ENCODE results near the gene PARPBP. TPM values are rescaled to one million over a fixed set of nuclear protein-coding genes. Genes with fewer than 3 reads are reported as not detected.
A peak's percentile ranks its signal among the peaks of the same experiment; 100 is the strongest.

Gene PARPBP
- total RNA-seq, 1 donor from 2014 or later, result 7.5 TPM

GRCh38 chr12:102095677-102096263 lies 24.2 kb upstream of the PARPBP start:
- Mint-ChIP-seq H3K4me1 (ENCODE audit: unreplicated experiment) (no peaks in the 10 kb centered on the region), H3K27ac (ENCODE audit: unreplicated experiment) (no peak overlapping the region), H3K4me3 (ENCODE audit: unreplicated experiment) (no peak overlapping the region), H3K9me3 (ENCODE audit: unreplicated experiment) (no peaks in the 10 kb centered on the region), H3K27me3 (ENCODE audit: unreplicated experiment) (no peaks in the 10 kb centered on the region), H3K36me3 (ENCODE audit: low read depth, unreplicated experiment) (no peaks in the 10 kb centered on the region)
- peak; percentile 31 for TF ChIP-seq CTCF (IDR thresholded peaks at IDR 0.05; ENCODE audit: unreplicated experiment)
- DNase-seq (ENCODE audit: low spot score), result no peak

- H3K4me3 Mint-ChIP-seq (ENCODE audit: unreplicated experiment), result no peak overlapping the region
- no peaks in the 10 kb centered on the region for H3K4me1 Mint-ChIP-seq (ENCODE audit: unreplicated experiment)
- DNase-seq (ENCODE audit: low spot score), result no peak
- no peaks in the 10 kb centered on the region for H3K9me3 Mint-ChIP-seq (ENCODE audit: unreplicated experiment)
- H3K27me3 Mint-ChIP-seq (ENCODE audit: unreplicated experiment), result no peaks in the 10 kb centered on the region
- no peak for TF ChIP-seq CTCF (IDR thresholded peaks at IDR 0.05; ENCODE audit: unreplicated experiment)
- no peaks in the 10 kb centered on the region for H3K36me3 Mint-ChIP-seq (ENCODE audit: low read depth, unreplicated experiment)
- no peak overlapping the region for H3K27ac Mint-ChIP-seq (ENCODE audit: unreplicated experiment)
These were observed 23.1 kb upstream of the PARPBP start for GRCh38 chr12:102096855-102097254.

GRCh38 chr12:102106905-102107304 lies 13.1 kb upstream of the PARPBP start:
- Mint-ChIP-seq H3K27me3 (ENCODE audit: unreplicated experiment) (peaks cover 1% of the 10 kb centered on the region), H3K9me3 (ENCODE audit: unreplicated experiment) (no peaks in the 10 kb centered on the region), H3K27ac (ENCODE audit: unreplicated experiment) (no peak overlapping the region), H3K4me3 (ENCODE audit: unreplicated experiment) (peak overlapping the region; percentile 48), H3K36me3 (ENCODE audit: low read depth, unreplicated experiment) (peaks cover 40% of the 10 kb centered on the region), H3K4me1 (ENCODE audit: unreplicated experiment) (no peaks in the 10 kb centered on the region)
- TF ChIP-seq CTCF (IDR thresholded peaks at IDR 0.05; ENCODE audit: unreplicated experiment), result no peak
- DNase-seq (ENCODE audit: low spot score), result no peak

GRCh38 chr12:102107970-102108369 lies 12.0 kb upstream of the PARPBP start:
- peaks cover 40% of the 10 kb centered on the region for H3K36me3 Mint-ChIP-seq (ENCODE audit: low read depth, unreplicated experiment)
- H3K4me3 Mint-ChIP-seq (ENCODE audit: unreplicated experiment), result no peak overlapping the region
- H3K27me3 Mint-ChIP-seq (ENCODE audit: unreplicated experiment), result peaks cover 1% of the 10 kb centered on the region
- H3K27ac Mint-ChIP-seq (ENCODE audit: unreplicated experiment), result no peak overlapping the region
- no peaks in the 10 kb centered on the region for H3K9me3 Mint-ChIP-seq (ENCODE audit: unreplicated experiment)
- no peaks in the 10 kb centered on the region for H3K4me1 Mint-ChIP-seq (ENCODE audit: unreplicated experiment)
- no peak for DNase-seq (ENCODE audit: low spot score)
- no peak for TF ChIP-seq CTCF (IDR thresholded peaks at IDR 0.05; ENCODE audit: unreplicated experiment)

- H3K9me3 Mint-ChIP-seq (ENCODE audit: unreplicated experiment), result no peaks in the 10 kb centered on the region
- peaks cover 23% of the 10 kb centered on the region for H3K36me3 Mint-ChIP-seq (ENCODE audit: low read depth, unreplicated experiment)
- DNase-seq (ENCODE audit: low spot score), result no peak
- H3K27me3 Mint-ChIP-seq (ENCODE audit: unreplicated experiment), result no peaks in the 10 kb centered on the region
- H3K4me3 Mint-ChIP-seq (ENCODE audit: unreplicated experiment), result no peak overlapping the region
- H3K27ac Mint-ChIP-seq (ENCODE audit: unreplicated experiment), result no peak overlapping the region
- TF ChIP-seq CTCF (IDR thresholded peaks at IDR 0.05; ENCODE audit: unreplicated experiment), result no peak
- no peaks in the 10 kb centered on the region for H3K4me1 Mint-ChIP-seq (ENCODE audit: unreplicated experiment)
These were observed 9.2 kb upstream of the PARPBP start for GRCh38 chr12:102110782-102111181.
